ENCODE results near the gene POU3F1.

POU3F1 gene

GRCh38 chr1:38046333-38046883 is at the start of gene POU3F1:
Gene POU3F1 (minus strand): TSS chr1:38046793. CDS start chr1:38046743, 50 bp downstream.
- peak within 1 kb of the TSS; percentile 58 for H3K4me3 ChIP-seq (ENCODE audit: low read depth, low read length)
- DNase-seq (ENCODE audit: low read depth) = no peak

GRCh38 chr1:38095454-38095931 is 48.9 kb upstream of the POU3F1 start:
- no peak overlapping the region for H3K4me3 ChIP-seq (ENCODE audit: low read depth, low read length)
- no peak for DNase-seq (ENCODE audit: low read depth)

- DNase-seq (ENCODE audit: low read depth) = no peak
- H3K4me3 ChIP-seq (ENCODE audit: low read depth, low read length) = no peak overlapping the region
These were observed 48.2 kb upstream of the POU3F1 start for GRCh38 chr1:38094711-38095290.

DNA sequence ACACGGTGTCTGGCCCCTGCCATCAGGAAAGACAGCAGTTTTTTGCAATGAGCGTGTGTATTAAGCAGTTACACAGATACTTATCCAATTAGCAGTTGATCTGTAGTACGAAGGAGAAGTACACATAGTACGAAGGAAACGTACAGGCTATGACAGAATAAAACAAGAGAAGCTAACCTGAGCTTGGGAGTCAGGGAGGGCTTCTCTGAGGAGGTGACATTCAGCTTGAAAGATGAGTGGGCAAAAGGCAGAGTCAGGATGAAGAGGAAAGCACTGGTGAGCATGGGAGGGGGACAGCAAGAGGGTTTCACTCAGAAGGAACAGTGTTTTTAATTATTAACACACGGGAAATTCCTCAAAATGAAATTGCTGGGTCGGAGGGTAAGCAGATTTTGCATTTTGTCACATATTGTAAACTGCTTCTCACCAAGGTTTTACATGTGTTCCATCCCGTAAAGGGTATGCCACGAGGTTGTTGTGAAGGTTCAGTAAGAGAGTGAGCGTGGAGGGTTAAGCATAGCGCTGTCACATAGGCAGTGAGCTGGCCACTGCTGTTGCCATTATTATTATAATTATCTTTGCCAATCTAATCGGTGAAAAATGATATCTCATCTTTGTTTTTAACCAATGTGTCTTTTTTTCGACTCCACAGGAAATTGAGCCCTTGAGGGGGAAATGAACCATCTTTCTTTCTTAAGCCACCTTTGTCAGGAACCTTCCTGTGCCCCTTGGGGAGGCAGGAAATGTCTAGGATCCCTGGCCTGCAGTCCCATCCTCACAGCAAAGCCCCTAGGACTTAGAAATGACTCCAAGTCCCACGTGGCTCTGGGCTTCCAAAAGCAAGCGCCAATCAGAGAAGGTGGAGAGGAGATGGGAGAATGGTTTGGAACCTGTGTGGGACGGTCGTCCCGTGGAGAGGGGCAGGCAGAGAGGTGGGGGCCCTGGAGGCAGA is 47.3 kb upstream of the POU3F1 start:
- no peak overlapping the region for H3K4me3 ChIP-seq (ENCODE audit: low read depth, low read length)
- no peak for DNase-seq (ENCODE audit: low read depth)

- no peak overlapping the region for H3K4me3 ChIP-seq (ENCODE audit: low read depth, low read length)
- no peak for DNase-seq (ENCODE audit: low read depth)
These were observed 45.7 kb upstream of the POU3F1 start for GRCh38 chr1:38092256-38092655.

- H3K4me3 ChIP-seq (ENCODE audit: low read depth, low read length) = no peak overlapping the region
- DNase-seq (ENCODE audit: low read depth) = no peak
These were observed 44.2 kb upstream of the POU3F1 start for GRCh38 chr1:38090796-38091195.

GRCh38 chr1:38089712-38090360 is 43.2 kb upstream of the POU3F1 start:
- H3K4me3 ChIP-seq (ENCODE audit: low read depth, low read length) = no peak overlapping the region
- DNase-seq (ENCODE audit: low read depth) = no peak

DNA sequence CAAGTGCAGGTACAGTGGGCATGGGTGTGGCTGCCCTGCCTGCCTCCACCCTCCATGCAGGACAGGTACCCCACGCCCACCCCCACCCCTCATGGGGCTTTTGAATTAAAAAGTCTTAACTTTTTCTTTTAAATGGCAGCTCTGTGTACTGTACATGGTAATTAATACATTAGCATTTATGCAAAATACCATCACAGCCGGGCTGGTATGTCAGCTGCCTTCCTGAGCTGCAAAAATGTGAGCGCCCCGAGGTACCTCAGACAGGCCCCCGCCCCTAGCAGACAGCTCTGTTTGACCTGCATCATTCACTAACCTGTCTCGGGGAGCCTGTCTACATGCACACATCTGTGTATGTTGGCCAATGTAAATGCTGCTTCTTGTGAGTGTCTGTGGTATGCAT is 42.2 kb upstream of the POU3F1 start:
- DNase-seq (ENCODE audit: low read depth) = no peak
- H3K4me3 ChIP-seq (ENCODE audit: low read depth, low read length) = no peak overlapping the region

GRCh38 chr1:38088366-38088765 is 41.8 kb upstream of the POU3F1 start:
- H3K4me3 ChIP-seq (ENCODE audit: low read depth, low read length) = no peak overlapping the region
- no peak for DNase-seq (ENCODE audit: low read depth)

- H3K4me3 ChIP-seq (ENCODE audit: low read depth, low read length) = no peak overlapping the region
- no peak for DNase-seq (ENCODE audit: low read depth)
These were observed 41.1 kb upstream of the POU3F1 start for GRCh38 chr1:38087676-38088075.

- no peak for DNase-seq (ENCODE audit: low read depth)
- H3K4me3 ChIP-seq (ENCODE audit: low read depth, low read length) = no peak overlapping the region
These were observed 39.2 kb upstream of the POU3F1 start for GRCh38 chr1:38085666-38086330.

DNA sequence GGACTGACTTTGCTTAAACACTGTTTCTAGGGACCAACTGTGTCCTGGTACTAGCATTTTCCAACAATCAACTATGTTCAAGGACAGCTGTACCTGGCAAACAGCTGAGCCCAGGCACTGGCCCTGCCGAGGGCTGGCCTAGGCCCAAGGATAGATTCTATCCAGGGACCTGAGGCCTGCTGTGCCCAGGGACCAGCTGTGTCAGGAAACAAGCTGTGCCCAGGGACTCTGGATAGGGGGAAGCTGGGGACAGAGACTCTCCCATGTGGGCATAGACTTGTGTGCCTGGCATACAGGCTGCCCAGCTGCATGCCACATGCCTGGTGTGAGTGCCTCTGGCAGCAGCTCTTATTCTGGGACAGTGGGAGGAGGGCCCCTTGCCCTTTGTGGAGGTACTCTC is 38.1 kb upstream of the POU3F1 start:
- H3K4me3 ChIP-seq (ENCODE audit: low read depth, low read length) = no peak overlapping the region
- DNase-seq (ENCODE audit: low read depth) = no peak

DNA sequence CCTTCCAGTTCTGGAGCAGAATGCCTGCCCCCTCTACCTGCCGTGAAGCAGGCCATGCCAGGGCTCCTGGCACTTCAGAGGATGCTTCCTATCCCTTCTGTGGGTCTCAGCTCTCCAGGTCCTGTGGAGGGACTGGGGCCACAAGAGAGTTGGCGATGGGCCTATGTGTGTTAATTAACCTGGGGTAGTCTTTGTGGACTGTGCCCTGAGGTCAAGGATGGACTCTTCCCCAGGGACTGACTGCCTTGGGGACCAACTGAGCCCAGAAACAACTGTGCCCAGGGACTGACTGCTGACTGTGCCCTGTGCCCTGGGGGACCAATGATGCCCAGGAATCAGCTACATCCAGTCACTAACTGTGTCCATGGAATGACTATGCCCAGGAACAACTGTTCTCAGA is 37.5 kb upstream of the POU3F1 start:
- no peak for DNase-seq (ENCODE audit: low read depth)
- no peak overlapping the region for H3K4me3 ChIP-seq (ENCODE audit: low read depth, low read length)

GRCh38 chr1:38083541-38083940 is 36.9 kb upstream of the POU3F1 start:
- H3K4me3 ChIP-seq (ENCODE audit: low read depth, low read length) = no peak overlapping the region
- no peak for DNase-seq (ENCODE audit: low read depth)

- H3K4me3 ChIP-seq (ENCODE audit: low read depth, low read length) = no peak overlapping the region
- DNase-seq (ENCODE audit: low read depth) = no peak
These were observed 36.2 kb upstream of the POU3F1 start for GRCh38 chr1:38082769-38083263.

GRCh38 chr1:38079019-38079418 is 32.4 kb upstream of the POU3F1 start:
- no peak for DNase-seq (ENCODE audit: low read depth)
- H3K4me3 ChIP-seq (ENCODE audit: low read depth, low read length) = no peak overlapping the region

- no peak for DNase-seq (ENCODE audit: low read depth)
- no peak overlapping the region for H3K4me3 ChIP-seq (ENCODE audit: low read depth, low read length)
These were observed 31.0 kb upstream of the POU3F1 start for GRCh38 chr1:38077523-38078147.

DNA sequence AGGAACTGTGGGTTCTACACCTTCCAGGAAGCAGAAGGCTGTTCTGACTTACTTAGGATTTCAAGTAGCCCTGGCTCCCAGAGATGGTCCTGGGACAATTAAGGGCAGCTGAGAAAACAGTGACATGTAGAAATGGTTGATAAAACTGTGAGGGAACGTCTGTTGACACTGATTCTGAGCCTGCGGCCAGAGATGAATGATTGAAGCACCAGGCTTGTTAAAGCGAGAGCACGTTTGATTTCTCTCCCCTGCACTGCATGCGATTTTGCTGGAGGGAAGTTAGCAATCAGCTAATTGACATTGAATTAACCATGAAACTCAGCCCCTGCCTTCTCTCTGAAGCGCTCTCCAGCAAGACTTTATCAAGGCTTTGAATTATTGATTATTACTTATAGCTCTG is 29.9 kb upstream of the POU3F1 start:
- no peak overlapping the region for H3K4me3 ChIP-seq (ENCODE audit: low read depth, low read length)
- DNase-seq (ENCODE audit: low read depth) = no peak

DNA sequence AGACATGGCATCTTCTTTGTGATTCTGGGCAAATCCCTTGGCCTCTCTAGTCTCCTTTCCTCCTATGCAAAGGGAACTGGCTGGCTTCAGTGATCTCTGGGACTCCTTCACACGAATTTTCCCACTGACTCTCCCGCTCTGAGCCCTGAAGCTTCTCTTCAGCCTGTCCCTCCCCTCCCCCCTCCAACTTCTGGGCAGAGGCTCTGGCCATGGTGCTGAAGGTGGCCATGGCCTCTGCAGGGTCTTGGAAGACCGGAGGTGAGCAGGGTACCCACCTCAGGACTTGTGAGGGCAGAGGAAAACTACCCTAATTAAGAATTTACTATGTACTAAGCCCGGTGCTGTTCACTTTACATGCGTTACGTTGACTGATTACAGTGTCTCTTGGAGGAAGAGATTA is 29.4 kb upstream of the POU3F1 start:
- no peak overlapping the region for H3K4me3 ChIP-seq (ENCODE audit: low read depth, low read length)
- DNase-seq (ENCODE audit: low read depth) = no peak

All from skeletal muscle cell (primary cell).